GM21825 (cell line): ENCODE data around the gene GLB1L2.
A peak's percentile ranks its signal among the peaks of the same experiment; 100 is the strongest.
"Not testable (repeated sequence)": the region's sequence is repeated elsewhere in the genome, so short reads cannot be mapped to it uniquely, and the experiment has no call there.

Source experiments
- ATAC-seq: cut with Tn5 transposase; IDR thresholded peaks from one replicate; pipeline ENCODE4 v1.9.1; 2021; ENCODE audit warnings: mild to moderate bottlenecking, moderate library complexity; ENCODE audit not compliant: unreplicated experiment

The GLB1L2 gene

DNA sequence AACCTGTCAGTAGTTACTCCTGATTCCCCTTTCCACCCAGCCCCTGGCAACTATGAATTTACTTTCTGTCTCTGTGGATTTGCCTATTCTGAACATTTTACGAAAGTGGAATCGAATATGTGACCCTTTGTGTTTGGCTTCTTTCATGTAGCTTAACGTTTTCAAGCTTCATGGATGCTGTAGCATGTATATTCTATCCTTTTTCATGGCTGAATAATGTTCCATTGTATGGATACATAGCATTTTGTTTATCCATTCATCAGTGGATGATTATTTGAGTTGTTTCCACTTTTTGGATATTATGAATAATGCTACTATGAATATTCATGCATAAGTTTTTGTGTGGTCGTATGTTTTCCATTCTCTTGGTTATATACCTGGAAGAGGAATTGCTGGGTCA, 9.2 kb upstream of the GLB1L2 start:
- ATAC-seq, result no peak

DNA sequence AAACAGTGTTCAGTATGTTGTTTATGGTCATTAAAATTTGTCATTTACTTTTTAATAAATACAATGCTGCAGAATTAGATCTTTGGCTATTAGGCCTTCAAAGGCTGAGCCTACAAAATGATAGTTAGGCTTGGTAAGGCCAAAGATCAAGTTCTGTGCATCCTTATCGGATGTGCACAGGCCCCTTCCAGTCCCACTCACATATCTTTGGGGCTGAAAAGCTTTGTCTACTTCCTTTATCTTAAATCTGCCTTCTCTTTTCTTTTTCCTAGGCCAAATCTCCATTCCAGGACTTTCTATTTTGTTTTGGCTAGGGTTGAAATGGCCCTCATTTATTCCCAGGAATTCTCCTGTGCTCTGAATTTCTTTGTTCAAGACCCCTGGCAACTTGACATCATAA, 3.4 kb upstream of the GLB1L2 start:
- ATAC-seq, result no peak

DNA sequence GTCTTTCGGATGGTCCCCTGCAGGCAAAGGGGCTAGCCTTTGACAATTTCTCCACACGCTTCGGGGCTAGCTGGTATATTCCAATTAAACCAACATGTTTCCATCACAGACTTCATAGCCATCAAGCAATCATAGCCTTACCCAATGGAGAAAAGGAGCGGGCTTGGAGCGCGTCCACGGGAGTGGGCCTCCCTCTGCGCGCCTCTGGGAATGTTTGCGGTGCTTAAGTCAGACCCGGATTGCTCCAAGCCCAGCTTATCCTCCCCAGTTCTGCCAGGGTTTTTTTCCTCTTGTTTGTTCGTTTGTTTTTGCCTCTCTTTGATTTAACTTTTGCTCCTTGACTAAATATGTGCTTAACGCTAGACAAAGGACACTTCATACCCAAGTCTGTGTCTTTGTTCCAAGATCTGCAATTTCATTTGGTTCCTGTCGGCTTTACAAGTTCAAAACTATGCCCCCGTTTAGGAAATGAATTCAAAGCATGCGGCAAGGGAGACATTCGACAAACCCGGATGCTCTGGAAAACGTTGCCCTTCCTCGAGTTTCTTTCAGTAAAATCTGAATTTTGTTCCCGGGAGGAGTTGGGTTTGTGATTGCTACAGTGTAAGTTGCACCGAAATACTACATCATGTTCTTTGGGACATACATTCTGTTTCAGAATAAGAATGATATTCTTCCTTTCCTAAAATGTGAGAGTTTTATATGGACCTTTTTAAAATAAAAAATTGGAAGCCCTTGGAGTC, 1.0 kb upstream of the GLB1L2 start:
- ATAC-seq, result no peak

DNA sequence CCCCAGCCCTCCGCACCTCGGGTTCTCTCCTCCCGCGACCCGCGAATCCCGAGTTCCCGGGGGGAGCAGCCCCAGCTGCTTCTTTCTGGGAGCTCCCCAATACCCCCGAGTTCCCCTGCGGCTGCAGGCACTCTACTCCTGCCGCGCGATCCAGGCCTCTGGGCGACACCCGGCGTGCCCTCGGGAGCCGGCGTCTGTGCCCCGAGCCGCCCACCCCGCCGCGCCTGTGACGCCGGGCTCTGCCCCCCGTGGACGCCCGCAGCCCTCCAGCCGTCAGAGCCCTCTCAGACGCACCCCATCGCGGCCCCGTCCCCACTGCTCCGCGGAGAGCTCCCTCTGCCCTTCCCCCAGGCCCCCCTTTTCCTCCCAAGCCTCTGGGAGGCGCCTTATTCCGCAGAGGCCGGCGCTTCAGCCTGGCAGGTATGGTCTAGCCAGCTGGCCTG, 422 bp downstream of the GLB1L2 start:
- ATAC-seq, result peak; percentile 11

DNA sequence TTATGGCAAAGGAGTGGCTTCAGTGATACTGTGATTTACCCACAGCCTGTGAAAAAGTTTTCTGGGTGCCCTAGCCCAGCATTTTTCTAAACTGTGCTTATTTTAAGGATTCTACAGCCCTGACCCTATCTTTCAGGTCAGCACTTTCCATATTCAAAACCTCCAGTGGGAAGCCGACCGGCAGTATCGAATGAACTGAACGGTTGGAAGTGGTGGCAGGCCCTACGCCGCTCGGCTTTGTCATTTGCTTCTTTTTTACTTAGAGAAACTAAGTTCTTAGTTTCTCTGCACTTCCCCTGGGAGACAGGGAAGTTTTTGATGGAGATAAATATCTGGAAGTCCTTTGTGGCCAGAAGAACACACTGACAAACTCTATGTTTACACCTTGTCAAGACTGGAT, 994 bp downstream of the GLB1L2 start:
- ATAC-seq, result no peak

DNA sequence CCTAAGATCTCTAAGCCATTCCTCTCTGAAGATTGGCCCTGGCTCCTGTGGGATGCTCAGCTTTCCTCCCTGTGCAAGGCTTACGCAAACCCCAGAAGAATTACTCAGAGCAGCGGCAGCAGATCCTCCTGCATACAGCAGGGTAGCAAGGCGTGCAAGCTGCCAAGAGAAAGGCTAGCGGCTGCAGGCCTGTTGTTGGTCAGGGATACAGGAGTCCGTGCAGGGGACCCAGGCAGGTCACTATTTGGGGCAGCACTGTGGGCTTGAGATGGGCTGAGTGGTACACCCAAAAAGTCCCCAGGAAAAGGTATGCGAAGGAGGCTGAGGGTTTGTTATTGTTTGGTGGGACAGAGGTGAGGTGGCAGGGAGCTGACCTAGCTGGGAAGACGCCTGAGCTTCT, 1.5 kb downstream of the GLB1L2 start:
- ATAC-seq, result no peak

DNA sequence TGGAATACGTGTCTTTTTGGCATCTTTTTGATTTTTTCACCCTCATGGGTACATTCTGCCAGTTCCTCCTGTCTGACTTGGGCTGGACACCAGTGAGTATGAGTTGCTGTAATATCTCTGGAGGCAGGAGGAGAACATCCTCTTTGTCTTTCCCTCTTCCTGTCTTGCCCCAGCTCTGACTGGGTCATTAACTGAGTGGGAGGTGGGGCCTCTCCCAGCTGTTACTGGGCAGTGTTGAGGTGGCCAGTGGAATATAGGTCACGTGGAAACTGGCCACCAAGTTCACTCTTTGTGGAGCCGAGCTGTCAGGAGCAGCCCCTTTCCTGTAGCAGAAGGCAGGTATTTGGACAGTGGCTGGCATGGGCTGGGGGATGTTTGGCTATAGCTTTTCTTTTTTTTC, 2.2 kb downstream of the GLB1L2 start:
- no peak for ATAC-seq

DNA sequence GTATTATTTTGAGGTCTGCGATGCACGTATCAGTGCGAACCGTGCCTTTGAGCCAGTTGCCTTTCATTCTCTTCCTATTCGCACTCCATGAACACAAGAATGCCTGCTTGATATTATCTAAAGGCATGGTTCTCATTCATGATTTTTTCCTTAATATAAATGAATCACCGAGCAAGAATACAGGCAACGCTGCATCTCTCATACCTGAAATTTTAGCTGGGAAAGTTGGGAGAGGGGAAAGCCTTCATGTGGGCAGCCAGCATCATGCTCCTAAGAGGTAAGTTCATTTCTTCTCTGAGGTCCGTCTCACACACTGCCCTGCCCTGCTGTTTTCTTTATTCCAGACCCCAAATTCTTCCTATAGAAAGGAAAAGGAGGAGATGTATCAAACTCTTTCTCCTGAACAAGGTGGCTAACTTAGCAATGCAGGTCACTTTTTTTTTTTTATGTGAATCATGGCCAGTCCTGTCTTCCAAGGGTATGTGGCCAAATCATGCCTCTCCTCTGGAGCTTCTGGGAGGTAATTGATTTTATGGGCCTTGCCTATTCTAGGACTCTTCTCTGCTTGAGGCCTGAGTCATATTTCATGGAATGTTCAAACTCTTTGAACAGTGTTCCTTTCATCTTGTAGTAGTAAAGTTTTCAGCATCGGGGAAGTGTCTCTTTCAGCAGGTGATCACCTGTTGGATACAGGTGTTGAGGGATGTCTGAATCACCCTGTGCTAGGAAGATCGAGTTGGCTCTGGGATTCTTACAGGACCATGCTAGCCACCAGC, 3.2 kb downstream of the GLB1L2 start:
- no peak for ATAC-seq

DNA sequence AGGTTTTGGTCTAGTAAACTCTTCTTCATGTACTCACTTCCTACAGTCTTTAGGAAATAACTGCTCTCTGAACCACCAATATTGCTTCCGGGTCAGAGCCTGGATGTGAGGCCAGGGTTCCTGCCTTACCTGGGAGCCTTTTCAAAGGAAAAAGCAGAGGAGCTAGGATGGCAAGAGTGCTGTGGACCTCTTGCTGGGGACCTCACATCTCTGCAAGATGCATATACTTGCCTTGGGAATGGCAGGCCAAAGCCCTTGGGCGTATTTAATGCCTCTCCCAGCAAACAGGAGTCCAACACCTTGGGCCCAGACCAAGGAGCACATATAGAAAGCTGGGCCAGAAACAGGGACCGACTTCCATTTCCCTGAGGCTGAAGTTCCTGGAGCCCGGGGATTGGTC, 5.3 kb downstream of the GLB1L2 start:
- no peak for ATAC-seq

DNA sequence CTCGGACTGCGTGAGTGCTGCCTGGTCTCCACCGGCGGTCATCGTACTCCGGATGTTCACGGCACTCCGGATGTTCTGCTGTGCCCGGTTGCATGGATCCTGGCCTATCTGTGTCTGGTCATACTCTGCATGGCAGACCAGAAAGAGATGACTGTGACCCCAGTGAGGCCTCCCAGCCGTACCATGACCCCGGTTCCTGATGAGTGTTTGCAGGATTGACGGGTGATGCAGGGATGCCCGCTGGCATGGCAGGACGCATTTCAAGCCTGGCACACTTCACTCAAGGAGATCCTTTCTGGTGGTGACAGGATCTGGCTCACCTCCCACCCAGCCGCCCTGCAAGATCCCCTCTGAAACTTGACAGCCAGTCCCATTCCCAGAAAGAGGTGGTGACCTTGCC, 6.3 kb downstream of the GLB1L2 start:
- no peak for ATAC-seq

DNA sequence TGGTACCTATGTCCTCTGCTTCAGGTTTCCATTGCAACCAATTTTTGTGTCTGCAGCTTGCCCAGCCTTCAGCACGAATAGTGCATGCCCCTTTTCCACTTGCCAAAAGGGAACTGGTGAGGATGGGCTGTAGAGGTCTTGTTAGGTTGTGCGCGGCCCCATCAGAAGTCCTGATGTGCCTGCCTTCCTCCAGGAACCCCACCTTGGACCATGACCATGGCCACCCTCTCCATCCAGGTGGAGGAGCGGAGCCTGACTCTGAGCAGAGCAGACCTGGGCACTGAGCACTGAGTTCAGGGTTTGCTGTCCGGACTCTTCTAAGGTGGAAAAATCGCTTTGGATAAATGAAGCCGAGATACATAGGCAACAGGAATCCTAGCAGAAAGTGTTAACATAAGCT, 6.9 kb downstream of the GLB1L2 start:
- ATAC-seq, result no peak

DNA sequence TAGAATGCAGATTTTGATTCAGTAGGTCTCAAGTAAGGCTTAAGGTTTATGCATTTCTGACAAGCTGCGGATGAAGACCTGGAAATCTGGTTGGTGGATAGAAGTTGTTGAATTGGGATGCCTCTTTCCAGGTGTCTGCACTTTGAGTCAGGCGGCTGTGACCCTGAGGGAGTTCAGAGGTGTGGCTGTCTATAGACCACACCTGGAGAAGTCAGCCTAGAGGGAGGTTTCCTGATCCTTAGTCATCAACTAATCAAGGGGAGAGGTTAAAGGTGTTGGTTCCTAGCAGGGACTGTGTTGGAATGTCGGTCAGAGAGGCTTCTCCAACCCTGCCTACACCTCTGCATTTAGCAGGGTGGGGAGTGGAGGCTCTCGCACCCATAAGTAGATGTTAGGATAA, 8.0 kb downstream of the GLB1L2 start:
- ATAC-seq, result no peak

DNA sequence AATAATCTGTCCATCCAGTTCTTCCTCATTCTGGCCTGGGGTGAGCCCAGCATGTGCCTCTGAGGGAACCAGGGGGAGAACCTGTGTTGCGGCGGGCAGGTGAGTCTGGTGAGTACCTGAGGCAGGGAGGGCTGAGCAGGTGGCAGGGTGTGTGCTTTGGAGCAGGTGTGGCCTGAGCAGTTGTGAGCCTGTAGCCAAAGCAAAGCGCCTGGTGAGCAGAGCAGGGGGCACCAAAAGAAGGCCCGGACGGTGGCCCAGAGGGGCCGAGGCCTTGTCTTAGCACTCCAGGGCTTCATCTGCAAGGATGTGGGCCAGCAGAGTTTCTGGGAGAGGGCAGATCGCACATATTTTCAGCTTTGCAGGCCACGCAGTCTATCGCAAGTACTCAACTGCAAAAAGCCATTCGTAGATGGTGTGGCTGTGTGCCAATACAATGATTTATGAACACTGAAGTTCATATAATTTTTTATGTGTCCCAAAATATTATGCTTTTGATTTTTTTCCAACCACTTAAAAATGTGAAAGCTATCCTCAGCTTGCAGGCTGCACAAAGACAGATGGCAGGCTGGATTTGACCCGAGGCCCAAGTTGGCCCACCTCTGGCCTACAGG, 8.7 kb downstream of the GLB1L2 start:
- no peak for ATAC-seq

DNA sequence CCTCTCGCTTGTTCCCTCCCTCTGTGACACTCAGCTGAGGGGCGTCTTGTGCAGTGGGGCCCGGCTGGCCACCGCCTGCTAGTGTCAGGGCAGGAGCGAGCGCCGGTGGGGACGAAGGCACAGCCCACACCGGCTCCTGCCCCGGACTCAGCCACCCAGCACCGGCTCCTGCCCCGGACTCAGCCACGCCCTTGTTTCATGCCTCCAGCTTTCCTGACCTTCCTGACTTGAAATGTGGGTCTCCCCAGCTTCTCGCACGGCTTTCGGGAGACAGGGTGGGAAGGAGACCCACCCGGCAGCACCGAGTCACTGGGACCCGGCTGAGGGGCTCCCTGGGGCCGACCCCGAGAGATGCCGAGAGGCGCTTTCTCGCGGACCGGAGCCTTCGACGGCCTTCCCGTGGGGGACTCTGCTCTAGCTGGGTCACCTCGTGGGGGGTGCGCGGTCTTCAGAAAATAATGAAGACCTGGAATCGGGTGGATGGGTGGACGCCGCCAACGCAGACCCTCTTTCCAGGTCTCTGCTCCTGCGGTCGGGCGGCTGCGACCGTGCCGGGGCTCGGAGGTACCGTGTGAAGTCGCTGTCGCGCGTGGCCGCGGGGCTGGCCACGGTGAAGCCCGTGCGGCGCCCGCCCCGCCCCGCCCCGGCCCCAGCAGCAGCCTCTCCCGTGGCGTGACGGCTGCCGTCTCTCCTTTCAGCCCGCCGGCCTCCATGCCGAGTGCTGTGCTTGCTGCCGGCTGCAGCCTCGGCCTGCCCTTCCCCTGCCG, 10.2 kb downstream of the GLB1L2 start:
- ATAC-seq, result no peak

DNA sequence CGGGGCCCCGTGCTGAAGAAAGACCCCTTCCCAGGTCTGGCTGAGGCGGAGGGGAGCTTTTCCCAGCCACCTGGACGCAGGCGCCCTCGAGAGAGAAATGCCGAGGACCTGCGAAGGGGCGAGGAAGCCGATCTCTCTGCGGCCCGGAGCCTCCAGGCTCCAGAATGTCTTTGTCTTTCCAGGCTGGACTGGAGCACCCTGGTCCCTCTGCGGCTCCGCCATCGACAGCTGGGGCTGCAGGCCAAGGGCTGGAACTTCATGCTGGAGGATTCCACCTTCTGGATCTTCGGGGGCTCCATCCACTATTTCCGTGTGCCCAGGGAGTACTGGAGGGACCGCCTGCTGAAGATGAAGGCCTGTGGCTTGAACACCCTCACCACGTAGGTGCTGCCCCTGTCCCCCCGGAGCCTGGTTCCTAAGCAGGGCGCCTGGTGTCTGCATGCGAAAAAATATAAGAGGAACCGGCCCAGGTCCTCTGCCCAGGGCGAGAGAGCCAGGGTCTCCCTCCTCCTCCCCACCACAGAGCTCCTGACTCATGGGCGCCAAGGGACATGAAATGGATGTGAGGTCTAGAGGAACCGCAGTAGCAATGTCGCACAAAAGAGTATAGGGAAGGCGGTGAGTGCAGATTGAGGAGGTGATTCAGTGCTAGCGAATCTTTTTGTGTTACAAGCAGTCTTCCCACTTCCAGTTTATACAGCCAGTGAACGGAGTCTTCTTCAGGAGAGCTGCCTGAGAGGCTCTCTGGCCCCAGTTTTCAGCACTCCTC, 11.0 kb downstream of the GLB1L2 start:
- ATAC-seq, result no peak

DNA sequence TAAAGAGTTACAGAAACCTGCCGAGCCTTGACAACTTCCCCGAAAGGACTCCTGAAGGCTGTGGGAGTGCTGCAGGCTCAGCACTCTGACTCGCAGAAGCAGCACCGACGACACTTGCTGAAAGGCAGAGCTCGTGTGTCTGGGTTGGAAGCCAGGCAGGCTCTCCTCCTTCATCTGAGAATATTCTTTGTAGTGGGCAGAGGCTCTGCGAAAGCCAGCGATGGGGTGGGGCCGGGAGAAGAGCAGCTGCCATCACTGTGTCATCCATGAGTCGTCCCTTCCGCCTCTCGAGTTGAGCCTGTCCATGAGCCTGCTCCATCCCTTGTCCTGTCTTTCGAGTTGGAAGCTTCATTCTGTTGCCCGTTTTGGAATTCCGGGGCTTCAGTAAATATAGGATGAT, 11.9 kb downstream of the GLB1L2 start:
- no peak for ATAC-seq

DNA sequence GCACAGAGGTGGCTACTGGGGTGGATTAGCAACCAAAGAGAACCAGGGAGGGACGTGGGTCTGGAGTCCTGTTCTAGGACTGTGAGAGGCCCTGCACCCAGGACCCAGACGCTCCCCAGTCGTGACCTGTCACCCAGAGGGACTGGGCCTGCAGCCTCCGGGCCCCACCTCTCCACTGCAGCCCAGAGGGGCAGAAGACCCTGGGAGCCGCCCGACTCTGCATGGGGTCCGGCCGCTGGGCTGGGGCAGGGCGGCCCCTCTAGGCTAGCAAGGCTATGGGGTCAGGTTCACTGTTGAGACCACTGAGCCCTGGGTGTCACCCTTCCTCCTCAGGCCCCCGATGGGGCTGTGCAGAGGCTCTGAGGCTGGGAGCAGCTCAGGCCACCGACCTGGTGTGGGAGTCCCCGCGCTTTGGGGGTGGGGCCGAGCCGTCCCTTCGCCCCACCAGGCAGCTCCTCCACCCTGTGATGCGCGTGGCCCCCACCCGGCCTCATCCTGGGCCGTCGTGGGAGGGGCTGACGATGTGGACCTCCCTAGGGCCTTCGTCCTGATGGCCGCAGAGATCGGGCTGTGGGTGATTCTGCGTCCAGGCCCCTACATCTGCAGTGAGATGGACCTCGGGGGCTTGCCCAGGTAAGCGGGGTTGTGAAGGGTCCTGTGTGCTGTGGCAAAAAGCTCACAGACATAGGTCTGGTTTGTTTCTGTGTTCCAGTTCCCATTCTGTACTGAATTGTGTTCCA, 12.9 kb downstream of the GLB1L2 start:
- not testable (repeated sequence) for ATAC-seq

DNA sequence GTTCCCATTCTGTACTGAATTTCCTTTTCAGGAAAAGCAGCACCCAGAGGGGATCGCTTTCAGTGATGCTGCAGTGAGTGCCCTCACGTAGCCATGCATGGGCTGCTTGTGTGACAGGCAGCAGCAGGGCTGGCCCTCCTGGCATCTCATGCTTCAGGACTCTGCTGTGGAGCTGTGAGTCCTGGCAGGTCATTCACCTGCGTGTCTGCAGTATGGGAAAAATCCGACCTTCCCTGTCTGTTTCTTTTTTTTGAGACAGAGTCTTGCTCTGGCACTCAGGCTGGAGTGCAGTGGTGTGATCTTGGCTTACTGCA, 13.4 kb downstream of the GLB1L2 start:
- no peak for ATAC-seq

DNA sequence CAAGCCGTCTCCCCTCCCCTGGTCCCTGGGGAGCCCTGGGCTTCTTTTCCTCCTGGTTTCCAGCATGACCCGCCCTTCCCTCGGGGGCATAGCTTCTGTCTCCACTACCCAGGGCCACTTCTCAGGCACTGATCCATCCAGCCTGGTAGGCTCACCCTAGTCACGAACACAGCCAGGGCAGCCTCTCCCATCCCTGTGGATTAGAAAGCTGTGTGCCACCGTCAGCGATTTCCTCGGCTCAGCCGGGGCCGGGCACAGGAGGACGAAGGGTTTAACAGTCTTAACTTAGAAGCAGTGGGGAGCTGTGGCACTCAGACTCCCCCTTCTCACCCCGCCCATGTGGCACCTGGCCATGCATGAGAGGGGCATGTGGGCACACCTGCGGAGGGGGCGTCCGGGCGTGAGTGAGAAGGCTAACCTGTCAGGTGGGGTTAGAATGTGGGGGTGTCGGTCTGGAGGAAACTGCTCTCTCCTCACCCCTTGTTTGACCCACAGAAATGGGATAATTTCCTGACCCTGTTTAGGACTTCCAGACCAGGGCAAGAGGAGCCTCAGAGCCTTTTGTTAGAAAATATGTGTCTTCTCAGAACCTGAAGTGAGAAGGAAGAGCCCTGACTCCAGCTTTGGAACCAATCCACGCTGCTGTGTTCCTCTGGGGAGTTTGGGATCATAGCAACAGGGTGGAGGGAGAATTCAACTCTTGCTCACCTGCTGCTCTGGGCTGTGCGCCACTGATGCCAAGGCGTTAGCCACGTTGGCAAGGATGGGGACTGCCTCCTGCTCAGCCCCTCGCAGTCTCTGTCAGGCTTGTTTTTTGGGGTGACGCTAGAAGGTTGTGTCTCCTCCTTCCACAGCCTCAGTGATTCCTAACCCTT, 14.6 kb downstream of the GLB1L2 start:
- ATAC-seq, result no peak
